ENCODE results near the gene COMMD7. TPM values are rescaled to one million over a fixed set of nuclear protein-coding genes. Genes with fewer than 3 reads are reported as not detected.

COMMD7 gene
- 10 to 100 TPM; 29.0 to 33.4 TPM for total RNA-seq
- long read RNA-seq, transcript COMMD7-201 (9 exons, 1,900 nt): major isoform, 38 of 40 reads
- long read RNA-seq, partial matches to known transcripts: 1 of 40 reads
- long read RNA-seq, other reads (novel, unspliced or antisense): 0 of 40 reads

DNA sequence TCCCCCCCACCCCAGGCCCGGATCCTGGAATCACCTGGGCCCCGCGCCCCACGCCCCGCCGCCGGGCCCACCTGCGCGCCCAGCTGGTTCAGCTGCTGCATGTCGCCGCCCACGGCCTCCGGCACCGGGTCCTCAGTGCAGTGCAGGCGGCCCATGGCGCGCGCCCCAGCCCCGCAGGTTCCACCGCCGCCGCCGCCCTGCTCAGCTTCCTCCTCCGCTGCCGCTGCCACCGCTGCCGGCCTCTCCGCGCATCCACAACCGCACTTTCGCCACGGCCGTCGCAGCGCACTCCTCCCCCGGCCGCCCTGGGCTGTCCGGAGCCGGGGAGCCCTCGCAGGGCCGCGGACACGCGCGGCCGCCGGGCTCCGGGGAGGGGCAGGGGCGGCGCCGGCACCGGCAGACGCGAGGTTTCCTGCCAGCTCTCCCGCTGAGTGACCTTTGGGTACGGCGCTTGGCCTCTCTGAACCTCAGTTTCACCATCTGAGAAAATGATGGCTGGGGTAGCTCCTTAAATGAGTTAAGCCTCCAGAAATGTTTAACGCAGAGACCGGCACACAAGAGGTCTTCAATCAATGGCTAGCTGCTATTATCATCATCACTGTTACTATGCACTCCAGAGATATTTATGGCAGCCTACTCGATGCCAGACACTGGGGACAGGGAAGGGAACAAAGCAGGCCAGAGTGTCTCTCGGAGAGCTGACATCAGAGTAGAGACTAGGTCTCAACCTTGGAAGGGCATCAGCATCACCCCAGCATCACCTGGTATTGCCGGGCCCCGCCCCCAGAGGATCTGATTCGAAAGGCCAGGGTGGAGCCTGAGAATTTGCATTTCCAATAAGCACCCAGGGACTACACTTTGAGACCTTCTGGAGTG, at the start of gene COMMD7:
TSS of gene COMMD7 (minus strand) at position 231 of the 876 bp plus-strand sequence. CDS start at position 155, 76 bp downstream.
- ATAC-seq (peak; percentile 91), DNase-seq (peak; percentile 64 to 78)
- intact Hi-C loops (cut with DNase I, micrococcal nuclease): no loop called here

GRCh38 chr20:32792731-32793458, 49.6 kb upstream of the COMMD7 start:
- intact Hi-C loops (cut with DNase I, micrococcal nuclease): no loop called here
- no peak for DNase-seq
- no peak for ATAC-seq

DNA sequence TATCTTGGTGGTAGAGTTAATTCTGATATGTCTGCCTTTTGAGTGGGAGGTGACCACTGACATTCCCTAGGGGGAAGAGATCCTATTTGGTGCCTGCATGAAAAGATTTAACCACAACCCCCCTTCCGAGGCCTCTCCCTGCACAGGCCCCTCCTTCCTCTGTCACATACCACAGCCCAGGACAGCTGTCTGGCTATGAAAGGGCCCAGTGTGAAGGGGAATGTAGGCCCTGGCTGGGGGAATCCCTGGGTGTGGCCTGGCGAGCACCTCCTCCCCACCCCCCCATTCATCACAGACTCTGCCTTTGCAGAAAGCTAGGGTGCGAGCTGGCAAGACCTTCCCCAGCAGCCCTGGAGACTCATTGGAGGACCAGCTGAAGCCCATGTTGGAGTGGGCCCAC, 49.0 kb upstream of the COMMD7 start:
- DNase-seq (no peak), ATAC-seq (no peak)
- intact Hi-C loops (cut with DNase I, micrococcal nuclease): no loop called here

DNA sequence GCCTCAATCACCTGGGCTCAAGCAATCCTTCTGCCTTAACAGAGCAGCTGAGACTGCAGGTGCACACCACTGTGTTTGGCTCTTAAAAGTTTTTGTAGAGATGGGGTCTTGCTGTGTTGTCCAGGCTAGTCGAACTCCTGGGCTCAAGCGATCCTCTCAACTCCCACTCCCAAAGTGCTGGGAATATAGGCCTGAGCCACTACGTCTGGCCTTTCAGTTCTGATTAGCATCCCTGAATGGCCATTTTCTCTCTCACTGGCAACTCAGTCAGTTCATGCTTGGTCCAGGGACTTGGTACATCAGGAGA, 47.4 kb upstream of the COMMD7 start:
- no peak for ATAC-seq
- intact Hi-C loops (cut with DNase I, micrococcal nuclease): no loop called here
- DNase-seq: no peak

DNA sequence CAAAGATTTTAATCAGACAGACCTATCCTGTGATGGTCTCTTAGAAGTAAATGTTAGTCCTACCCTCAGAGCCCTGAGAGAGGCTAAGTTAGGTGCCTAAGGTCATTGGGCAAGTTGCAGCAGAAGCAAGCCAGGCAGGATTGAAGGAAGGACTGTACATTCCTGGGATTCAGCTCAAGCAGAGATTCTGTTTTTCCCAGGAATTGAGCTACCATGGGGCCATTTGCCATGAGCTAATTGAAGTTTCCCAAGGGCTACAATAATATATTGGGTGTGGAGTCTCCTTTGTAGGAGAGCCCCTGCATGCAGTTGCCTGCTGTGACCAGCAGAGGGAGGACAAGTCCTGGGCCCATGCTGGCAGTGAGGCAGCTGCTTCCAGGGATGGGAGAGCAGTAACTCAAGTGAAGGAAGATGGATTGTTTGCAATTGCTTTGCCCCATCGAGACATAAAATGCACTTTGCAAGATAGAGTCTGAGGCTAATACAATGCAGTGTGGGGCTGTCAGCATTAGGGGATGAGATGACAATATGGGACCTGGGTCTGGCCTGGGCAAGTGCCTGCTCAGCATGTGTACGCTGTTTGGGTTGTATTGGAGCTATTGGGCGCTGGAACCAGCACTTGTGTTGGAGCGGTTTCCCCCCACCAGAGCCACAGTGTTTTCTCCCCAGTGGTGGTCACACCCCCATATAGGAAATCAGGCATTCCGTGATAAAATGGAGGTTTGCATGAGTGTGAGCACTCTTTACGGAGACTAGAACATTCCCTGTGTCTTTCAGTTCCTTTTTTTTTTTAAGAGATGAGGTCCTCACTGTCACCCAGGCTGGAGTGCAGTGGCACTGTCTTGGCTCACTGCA, 46.9 kb upstream of the COMMD7 start:
- DNase-seq: peak; percentile 48 to 76
- peak; percentile 93 for ATAC-seq
- intact Hi-C loops (cut with DNase I, micrococcal nuclease): loop anchor here in 1 of 2 donors (5.0 kb wide), 1 partner anchor 507 kb away; no protein-coding TSS in a partner anchor

- ATAC-seq (no peak), DNase-seq (no peak)
- intact Hi-C loops (cut with DNase I, micrococcal nuclease): loop anchor here in 1 of 2 donors (5.0 kb wide), 1 partner anchor 510 kb away; no protein-coding TSS in a partner anchor
Measured at GRCh38 chr20:32787168-32787567, 43.9 kb upstream of the COMMD7 start.

DNA sequence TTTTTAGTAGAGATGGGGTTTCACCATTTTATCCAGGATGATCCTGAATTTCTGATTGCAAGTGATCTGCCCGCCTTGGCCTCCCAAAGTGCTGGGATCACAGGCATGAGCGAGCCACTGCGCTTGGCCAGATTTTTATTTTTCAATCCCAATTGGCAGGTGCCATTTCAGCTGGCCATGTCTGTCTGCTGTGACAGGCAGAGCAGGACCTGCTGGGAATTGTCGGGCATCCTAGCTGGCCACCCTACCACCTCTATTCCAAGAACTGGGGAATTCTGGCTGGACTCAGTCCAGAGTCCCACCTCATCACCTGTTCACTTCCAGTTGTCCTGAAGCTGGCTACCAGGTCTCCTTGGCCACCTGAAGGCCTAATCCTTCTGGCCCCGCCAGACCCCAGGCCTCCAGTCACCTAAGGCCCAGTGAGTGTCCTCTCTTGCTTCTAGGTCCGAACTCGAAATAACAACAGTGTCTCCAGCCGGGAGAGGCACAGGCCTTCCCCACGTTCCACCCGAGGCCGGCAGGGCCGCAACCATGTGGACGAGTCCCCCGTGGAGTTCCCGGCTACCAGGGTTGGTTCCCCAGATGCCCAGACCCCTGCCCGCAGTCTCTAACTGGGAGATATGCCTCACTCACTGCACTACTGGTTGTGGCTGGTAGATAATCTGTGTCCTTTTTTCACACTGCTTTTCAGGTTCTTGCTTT, 42.9 kb upstream of the COMMD7 start:
- no peak for ATAC-seq

DNA sequence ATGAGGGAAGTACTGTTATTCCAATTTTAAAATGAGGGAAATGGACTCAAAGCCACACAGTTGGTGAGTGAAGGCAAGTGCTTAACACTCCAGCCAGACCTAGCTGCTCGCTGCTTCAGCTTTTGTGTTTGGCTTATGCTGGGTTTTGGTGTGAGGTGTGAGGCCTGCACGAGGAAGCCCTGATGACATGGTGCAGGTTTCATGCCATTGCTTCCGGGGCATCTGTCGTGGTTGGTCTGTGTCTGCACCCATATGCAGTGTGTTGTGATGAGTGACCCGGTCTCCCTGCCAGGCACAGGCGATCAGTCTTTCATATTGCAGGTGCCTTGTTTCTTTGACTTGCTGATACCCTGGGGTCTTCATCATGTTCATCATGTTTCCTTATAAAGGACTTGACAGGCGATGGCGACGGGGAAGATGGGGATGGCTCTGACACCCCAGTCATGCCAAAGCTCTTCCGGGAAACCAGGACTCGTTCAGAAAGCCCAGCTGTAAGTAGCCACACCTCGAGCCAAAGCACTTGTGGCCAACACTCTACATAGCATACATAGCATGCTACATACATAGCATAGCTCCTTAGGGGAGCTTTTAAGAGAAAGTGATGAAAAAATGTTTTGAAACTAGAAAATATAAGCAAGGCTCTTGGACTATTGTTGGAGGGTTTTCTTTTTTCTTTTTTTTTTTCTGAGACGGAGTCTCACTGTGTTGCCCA, 41.3 kb upstream of the COMMD7 start:
- no peak for DNase-seq
- intact Hi-C loops (cut with DNase I, micrococcal nuclease): loop anchor here in 1 of 2 donors (5.0 kb wide), 1 partner anchor 513 kb away; no protein-coding TSS in a partner anchor
- ATAC-seq: no peak

More for the DNA sequence above, 42.9 kb upstream of the COMMD7 start:
- no peak for DNase-seq
- intact Hi-C loops (cut with DNase I, micrococcal nuclease): loop anchor here in 1 of 2 donors (5.0 kb wide), 1 partner anchor 511 kb away; no protein-coding TSS in a partner anchor

- ATAC-seq: no peak
- intact Hi-C loops (cut with DNase I, micrococcal nuclease): no loop called here
Measured at GRCh38 chr20:32780749-32781655, 37.7 kb upstream of the COMMD7 start.

DNA sequence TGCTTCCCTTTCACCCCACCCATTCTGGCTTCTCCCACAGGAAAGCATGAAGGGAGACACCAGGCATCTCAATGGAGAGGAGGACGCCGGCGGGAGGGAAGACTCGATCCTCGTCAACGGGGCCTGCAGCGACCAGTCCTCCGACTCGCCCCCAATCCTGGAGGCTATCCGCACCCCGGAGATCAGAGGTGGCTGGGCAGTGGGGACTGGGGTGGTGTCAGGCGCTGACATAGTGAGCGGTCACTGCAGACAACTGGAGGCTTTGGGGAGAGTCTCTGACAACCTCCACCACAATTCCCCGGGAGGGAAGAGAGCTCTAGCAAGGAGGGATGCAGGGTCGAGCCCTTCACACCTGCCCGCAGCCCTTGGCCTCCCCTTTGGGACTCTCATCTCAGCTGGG, 37.0 kb upstream of the COMMD7 start:
- ATAC-seq: no peak
- intact Hi-C loops (cut with DNase I, micrococcal nuclease): no loop called here
- no peak for DNase-seq

More at GRCh38 chr20:32780749-32781655, 37.7 kb upstream of the COMMD7 start:
- DNase-seq: no peak

DNA sequence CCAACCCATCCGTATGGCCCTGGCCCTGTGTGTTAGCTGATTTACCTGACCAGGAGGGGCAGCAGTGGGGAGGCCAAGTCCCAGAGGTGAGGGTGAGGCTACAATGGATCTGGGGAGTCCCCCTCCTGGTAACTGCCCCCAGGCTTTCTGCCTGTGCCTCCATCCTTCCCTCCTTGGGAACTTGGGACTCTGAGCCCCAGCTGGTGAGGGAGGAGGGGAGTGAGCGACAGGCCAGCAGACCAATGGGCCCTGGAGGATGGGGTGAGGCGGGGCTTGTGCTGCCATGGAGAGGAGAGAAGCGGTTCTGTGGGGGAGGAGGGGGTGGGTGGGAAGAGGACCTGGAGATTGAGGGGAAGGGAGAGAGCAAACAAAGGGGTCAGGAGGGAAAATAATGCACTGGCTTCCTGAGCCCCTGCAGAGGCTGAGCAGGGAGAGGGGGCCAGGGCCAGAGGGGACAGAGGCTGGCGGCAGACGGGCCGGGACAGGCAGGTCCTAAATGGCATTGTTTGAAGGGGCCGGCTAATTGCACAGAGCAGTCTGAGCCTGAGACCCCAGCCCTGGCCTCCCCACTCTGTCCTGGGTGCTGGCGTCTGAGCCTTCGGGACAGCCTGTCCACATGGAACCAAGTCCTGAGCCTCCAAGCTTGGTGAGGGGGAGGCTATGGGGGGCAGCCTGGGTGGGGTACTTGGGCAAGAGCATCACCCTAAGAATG, 36.4 kb upstream of the COMMD7 start:
- no peak for ATAC-seq
- no peak for DNase-seq
- intact Hi-C loops (cut with DNase I, micrococcal nuclease): loop anchor here in 1 of 2 donors (10.0 kb wide), 1 partner anchor 105 kb away; the partner anchor contains the start of gene C20orf203

- ATAC-seq (no peak), DNase-seq (no peak)
Measured at GRCh38 chr20:32777177-32777956, 34.1 kb upstream of the COMMD7 start.

GRCh38 chr20:32775336-32775991, 32.2 kb upstream of the COMMD7 start:
- ATAC-seq (no peak), DNase-seq (no peak)
- intact Hi-C loops (cut with DNase I, micrococcal nuclease): loop anchor here in 1 of 2 donors (10.0 kb wide), 1 partner anchor 101 kb away; the partner anchor contains the start of gene C20orf203

More at GRCh38 chr20:32777177-32777956, 34.1 kb upstream of the COMMD7 start:
- intact Hi-C loops (cut with DNase I, micrococcal nuclease): loop anchor here in 1 of 2 donors (10.0 kb wide), 1 partner anchor 103 kb away; the partner anchor contains the start of gene C20orf203

DNA sequence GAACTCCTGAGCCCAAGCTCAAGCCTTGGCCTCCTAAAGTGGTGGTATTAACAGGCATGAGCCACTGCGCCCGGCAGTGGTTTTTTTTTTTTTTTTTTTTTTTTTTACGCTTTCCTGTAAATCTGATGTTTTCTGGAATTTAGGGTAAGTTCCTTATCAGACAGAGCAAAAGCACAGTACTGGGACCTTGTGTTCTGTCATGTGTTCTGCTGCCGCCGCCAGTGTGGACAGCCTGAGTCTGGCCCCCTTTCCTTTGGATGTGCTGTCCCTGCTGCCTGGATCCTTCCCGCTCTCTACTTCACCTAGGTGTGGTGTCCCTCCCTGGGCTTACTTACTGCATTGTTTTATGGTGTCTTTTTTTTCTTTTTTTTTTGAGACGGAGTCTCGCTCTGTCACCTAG, 30.6 kb upstream of the COMMD7 start:
- no peak for ATAC-seq
- no peak for DNase-seq
- intact Hi-C loops (cut with DNase I, micrococcal nuclease): loop anchor here in 1 of 2 donors (10.0 kb wide), 1 partner anchor 99 kb away; the partner anchor contains the start of gene C20orf203

Measured in left colon (tissue), 2 donors.